Measurements from ENCODE around the gene DGKQ. TPM values are rescaled to one million over a fixed set of nuclear protein-coding genes. Genes with fewer than 3 reads are reported as not detected.

DGKQ gene
- total and polyA plus RNA-seq, 2 of the 13 experiments (the other 11 are each of a cell fraction or from before 2014, with no cell fraction given), result 4.5 to 7.2 TPM

GRCh38 chr4:985123-985830 is 11.9 kb upstream of the DGKQ start (continued):
- TF ChIP-seq PRDM4 (CRISPR knock-in tag; IDR thresholded peaks at IDR 0.05; ENCODE audit: borderline replicate concordance) (no peak), ZNF557 (CRISPR knock-in tag; IDR thresholded peaks at IDR 0.05) (no peak), HNRNPLL (IDR thresholded peaks at IDR 0.05; ENCODE audit: low read depth, low read length, poor library complexity, severe bottlenecking) (peak; percentile 21), ZBTB4 (CRISPR knock-in tag; IDR thresholded peaks at IDR 0.05; ENCODE audit: borderline replicate concordance) (no peak), HMGA1 (CRISPR knock-in tag; conservative IDR thresholded peaks at IDR 0.05) (no peak), FOXA1 (IDR thresholded peaks at IDR 0.05) (no peak), FOXA1 (CRISPR knock-in tag; IDR thresholded peaks at IDR 0.05) (no peak), TRIM22 (IDR thresholded peaks at IDR 0.05) (no peak), SOX5 (CRISPR knock-in tag; IDR thresholded peaks at IDR 0.05; ENCODE audit: borderline replicate concordance) (no peak), ZNF7 (CRISPR knock-in tag; IDR thresholded peaks at IDR 0.05) (no peak), EED (CRISPR knock-in tag; IDR thresholded peaks at IDR 0.05) (no peak), MED13 (CRISPR knock-in tag; IDR thresholded peaks at IDR 0.05) (no peak), DBP (CRISPR knock-in tag; IDR thresholded peaks at IDR 0.05; ENCODE audit: not compliant biosample characterization) (no peak), NKX3-1 (CRISPR knock-in tag; IDR thresholded peaks at IDR 0.05) (no peak), NFKBIZ (CRISPR knock-in tag; IDR thresholded peaks at IDR 0.05) (no peak), RXRB (CRISPR knock-in tag; IDR thresholded peaks at IDR 0.05; ENCODE audit: borderline replicate concordance) (0 out of 2 replicates have a peak, but pooled peaks have one; percentile 21), ZXDC (CRISPR knock-in tag; IDR thresholded peaks at IDR 0.05) (no peak), ZNF496 (CRISPR knock-in tag; IDR thresholded peaks at IDR 0.05; ENCODE audit: insufficient replicate concordance) (no peak), PTBP1 (IDR thresholded peaks at IDR 0.05; ENCODE audit: low read depth, low read length, poor library complexity, severe bottlenecking) (no peak)
